Mesenteric fat pad (tissue), 1 donor: Measurements from ENCODE around the gene ERCC2. TPM values are rescaled to one million over a fixed set of nuclear protein-coding genes. Genes with fewer than 3 reads are reported as not detected.
"Not testable (repeated sequence)": the region's sequence is repeated elsewhere in the genome, so short reads cannot be mapped to it uniquely, and the experiment has no call there.

Source experiments
- DNase-seq: peaks from one replicate; pipeline ENCODE4 v3.0.0-alpha.2; 2020; ENCODE audit warnings: low spot score
- total RNA-seq: library from RNA; stranded (reverse); fragmentation: NEBNext Ultra II Directional; extraction: Animal tissue kit (Norgen Biotek cat#: 25700); gene quantifications from one replicate; pipeline ENCODE4 v1.2.1, GENCODE V29; 2021
- donor health status: DM: yes; HTN: yes; CAD: no.

ERCC2 gene
- total RNA-seq, 1 donor from 2014 or later, result 12.3 TPM

DNA sequence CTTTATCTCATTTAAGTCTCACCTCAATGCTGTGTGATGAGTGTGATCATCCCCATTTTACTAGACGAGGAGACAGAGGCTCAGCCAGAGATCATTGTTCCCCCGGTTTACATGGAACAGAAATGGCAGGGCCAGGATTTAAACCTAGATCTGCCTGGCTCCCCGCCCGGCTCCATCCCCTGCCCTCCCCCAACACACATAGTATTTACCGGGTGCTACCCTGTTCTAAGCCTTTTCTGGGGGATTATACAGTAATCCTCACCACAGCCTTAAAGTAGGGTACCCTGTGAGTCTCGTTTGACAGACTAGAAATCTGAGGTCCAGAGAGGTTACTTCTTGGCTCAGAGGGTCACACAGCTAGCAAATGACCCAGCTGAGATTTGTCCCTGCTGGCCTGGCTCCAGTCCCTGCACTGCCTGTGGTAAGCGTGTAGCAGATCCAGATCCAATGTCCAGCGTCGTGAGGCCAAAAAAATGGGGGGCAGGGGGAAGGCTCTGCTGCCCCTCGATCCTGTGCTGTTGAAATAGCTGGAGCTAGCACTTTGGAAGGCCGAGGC is 33.6 kb downstream of the ERCC2 start:
- DNase-seq, result no peak

GRCh38 chr19:45334881-45335280 is 35.5 kb downstream of the ERCC2 start:
- not testable (repeated sequence) for DNase-seq

DNA sequence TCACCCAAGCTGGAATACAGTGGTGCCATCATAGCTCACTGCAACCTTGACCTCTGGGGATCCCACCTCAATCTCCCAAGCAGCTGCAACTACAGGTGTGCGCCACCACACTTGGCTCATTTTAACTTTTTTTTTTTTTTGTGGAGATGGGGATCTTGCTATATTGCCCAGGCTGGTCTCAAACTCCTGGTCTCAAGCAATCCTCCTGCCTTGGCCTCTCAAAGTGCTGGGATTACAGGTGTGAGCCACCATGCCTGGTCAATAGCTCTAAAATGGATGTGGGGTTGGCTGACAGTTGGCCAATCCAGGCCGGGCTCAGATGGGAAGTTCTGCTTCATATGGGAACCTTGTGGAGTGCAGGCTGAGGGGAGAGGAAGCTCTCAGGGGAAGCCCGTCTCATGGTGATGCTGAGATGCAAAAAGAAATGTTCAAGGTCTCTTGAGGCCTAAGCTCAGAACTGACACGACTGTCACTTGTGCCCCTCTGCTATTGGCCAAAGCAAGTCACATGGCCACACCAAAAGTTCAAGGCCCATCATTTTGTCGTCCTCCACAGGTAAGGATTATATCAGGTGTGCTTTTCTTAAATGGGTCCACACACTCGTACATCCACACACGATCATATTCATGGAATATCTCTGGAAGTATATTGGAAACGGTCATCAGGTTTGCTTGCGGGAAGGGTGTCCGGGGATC is 36.6 kb downstream of the ERCC2 start:
- no peak for DNase-seq

DNA sequence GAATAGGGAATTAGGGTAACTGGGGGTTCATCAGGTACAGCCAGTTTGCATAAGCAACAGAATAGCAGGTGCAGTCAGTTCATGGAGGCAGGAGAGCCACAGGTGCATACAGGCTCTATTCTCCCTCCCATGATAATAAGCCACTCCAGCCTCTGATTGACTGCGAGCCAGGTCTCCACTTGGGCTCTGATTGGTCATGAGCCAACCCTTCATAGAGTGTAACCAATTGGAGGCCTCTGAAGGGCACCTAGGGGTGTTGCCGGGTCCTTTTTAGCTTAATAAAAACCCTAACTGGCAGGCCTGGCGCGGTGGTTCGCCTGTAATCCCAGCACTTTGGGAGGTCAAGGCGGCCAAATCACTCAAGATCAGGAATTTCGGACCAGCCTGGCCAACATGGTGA is 39.0 kb downstream of the ERCC2 start:
- DNase-seq, result no peak

GRCh38 chr19:45327404-45328143 is 42.8 kb downstream of the ERCC2 start:
- DNase-seq, result no peak

GRCh38 chr19:45324349-45324907 is 45.9 kb downstream of the ERCC2 start:
- no peak for DNase-seq

DNA sequence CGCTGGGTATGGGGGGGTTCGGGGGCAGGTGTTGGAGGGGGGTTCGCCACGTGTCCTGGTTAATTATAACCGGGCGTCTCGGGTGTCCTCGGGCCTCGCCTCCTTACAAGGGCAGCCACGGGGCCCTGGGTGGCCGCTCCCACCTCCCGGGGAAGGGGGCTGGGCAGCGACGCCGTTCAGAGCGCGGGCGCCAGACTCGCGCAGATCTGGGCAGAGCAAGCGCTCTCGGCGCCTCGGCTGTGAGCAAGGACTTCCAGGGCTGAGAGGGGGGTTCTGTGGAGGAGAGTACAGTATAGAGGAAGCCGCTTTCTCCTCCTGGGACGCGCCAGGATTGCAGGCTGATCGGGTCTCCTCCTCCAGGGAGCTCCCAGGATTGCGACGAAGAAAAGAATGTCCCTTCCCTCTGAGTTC is 46.7 kb downstream of the ERCC2 start:
- DNase-seq, result no peak

GRCh38 chr19:45322744-45323281 is 47.6 kb downstream of the ERCC2 start, which contains the start of gene CKM:
TSS of gene CKM (minus strand) at chr19:45322875. CDS start at chr19:45319713, 3,162 bp downstream.
- DNase-seq, result no peak

DNA sequence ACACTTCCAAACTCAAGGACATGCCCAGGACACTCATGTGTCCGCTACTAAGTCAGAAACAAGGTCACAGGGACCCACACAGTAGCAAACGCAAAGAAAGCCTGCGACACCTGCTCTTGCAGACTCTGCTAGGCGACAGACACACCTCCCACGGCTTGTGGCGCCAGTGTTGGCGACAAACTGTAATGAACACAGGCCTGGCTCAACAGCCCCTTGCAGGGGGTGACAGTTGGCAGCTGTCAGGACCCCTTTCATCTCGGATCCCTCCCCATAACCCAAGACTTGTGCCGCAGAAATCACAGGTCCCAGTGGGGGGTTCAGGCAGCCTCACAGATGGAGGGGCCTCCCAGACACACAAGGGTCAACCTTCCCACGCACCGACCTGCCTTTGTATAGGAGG is 48.1 kb downstream of the ERCC2 start:
- DNase-seq, result no peak

GRCh38 chr19:45321848-45322247 is 48.5 kb downstream of the ERCC2 start:
- DNase-seq, result no peak

- no peak for DNase-seq
Measured at GRCh38 chr19:45320997-45321775, 49.2 kb downstream of the ERCC2 start.

GRCh38 chr19:45315304-45315703 is 55.1 kb downstream of the ERCC2 start:
- no peak for DNase-seq

DNA sequence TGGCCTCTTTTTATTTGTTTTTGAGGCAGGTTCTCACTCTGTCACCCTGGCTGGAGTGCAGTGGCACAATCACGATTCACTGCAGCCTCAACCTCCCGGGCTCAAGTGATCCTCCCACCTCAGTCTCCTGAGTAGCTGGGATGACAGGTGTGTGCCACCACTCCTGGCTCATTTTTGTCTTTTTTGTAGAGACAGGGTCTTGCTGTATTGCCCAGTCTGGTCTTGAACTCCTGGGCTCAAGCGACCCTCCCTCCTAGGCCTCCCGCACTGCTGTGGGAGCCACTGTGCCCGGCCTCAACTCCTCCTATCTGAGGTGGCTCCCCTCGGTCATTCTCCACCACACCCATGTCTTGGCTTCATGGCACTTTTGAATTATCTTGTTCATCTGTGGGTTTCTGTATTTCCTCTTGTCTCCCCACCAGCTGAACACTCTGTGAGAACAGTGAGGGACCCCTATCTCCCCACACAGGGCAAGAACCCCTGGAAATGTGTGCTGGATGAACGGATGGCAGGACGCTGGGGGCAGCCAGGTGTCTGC is 55.6 kb downstream of the ERCC2 start:
- DNase-seq, result no peak

DNA sequence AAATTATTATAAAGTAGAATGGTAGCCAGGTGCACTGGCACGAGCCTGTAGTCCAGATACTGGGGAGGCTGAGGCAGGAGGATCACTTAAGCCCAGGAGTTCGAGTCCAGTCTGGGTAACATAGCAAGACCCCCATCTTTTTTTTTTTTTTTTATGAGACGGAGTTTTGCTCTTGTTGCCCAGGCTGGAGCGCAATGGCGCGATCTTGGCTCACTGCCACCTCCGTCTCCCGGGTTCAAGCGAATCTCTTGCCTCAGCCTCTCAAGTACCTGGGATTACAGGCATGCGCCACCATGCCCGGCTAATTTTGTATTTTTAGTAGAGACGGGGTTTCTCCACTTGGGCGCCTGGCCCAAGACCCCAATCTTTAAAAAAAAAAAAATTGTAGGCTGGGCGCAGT is 58.1 kb downstream of the ERCC2 start:
- DNase-seq, result not testable (repeated sequence)

- no peak for DNase-seq
Measured at GRCh38 chr19:45311621-45312020, 58.8 kb downstream of the ERCC2 start.

GRCh38 chr19:45309322-45309721 is 61.1 kb downstream of the ERCC2 start:
- DNase-seq, result not testable (repeated sequence)

DNA sequence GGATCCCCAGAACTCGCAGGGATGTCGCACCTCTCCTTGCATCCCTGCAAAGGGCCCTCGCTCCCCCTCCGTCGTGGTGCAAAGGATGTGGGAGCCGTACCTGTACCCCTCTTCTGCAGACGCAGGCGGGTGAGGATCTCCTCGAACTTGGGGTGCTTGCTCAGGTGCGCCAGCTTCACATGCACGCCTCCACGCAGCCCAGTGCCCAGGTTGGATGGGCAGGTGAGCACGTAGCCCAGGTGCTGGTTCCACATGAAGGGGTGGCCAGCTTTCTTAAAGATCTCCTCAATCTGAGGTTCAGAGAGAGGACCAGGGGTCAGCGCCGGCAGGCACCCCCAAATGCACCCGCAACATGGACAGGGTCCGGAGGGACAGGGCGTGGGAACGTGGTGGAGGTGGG is 63.0 kb downstream of the ERCC2 start:
- no peak for DNase-seq

GRCh38 chr19:45306518-45307027 is 63.8 kb downstream of the ERCC2 start:
- DNase-seq, result no peak

DNA sequence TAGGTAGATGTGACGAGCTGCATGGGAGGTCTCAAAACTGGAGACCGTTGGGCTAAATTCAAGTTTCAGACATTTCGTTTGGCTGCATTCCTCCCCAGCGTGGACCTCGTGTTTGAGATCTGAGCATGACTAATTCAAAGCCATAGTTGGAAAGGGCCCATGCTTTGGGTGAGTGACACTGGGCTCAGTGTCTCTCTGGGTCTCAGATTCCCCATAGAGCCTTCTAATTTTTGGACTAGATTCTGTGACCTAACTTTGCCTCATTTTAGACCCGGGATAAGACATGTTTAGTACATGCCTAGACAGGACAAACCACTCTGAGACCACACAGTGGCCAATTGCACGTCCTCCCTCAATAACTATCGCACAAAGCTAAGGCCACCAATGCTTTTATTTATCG is 64.3 kb downstream of the ERCC2 start:
- no peak for DNase-seq

DNA sequence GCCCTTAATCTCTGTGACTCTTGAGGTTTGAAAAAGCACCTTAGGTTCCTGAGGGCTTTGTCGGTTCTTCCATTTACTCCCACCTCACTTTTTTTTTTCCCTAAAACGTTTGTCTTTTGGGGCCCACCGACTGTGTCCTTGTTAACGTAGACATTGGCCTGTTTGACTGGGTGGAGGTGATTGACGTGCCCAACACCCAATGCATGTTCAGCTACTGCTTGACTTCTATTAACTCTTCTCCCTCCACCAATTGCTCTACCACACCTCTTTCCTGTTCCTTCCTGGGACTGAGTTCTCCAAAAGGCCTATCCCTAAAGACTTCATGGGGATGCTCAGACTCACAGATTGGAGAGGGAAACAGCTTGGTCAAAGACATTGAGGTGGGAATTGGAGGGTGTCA is 65.0 kb downstream of the ERCC2 start:
- no peak for DNase-seq

DNA sequence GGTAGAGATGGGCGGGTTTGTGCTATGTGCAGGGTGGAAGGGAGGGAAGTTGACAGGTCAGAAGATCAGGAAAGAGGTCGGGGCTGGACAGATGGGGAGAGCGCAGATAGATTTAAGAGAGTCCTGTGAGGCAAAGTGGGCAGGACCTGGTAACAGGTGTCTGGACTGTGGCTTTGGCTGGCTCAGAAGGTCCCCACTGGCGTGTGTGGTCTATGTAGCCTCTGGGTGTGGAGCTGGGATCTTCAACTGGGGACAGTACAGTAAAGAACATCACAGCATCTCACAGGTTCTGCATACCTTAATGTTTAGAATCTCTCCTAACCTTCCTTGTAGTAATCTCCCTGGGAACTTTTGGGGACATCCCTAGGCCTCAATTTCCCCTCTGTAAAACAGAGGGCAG is 65.4 kb downstream of the ERCC2 start:
- no peak for DNase-seq
